Stomach (tissue), 9 donors: ENCODE results near the gene NFIC. TPM values are rescaled to one million over a fixed set of nuclear protein-coding genes. Genes with fewer than 3 reads are reported as not detected.
"Not testable (repeated sequence)": the region's sequence is repeated elsewhere in the genome, so short reads cannot be mapped to it uniquely, and the experiment has no call there.

Experiments
- DNase-seq, 2 donors: peaks; one replicate each; pipeline versions ENCODE4 v3.0.0 to v3.0.0-alpha.2; 2013 to 2019
- H3K27ac ChIP-seq, 5 donors: fragments of 200-600 bp in 4 of 5; sonication (generic) in 4 of 5; one replicate each; pipeline ENCODE4 v1.5.1; 2013 to 2019; ENCODE audit warnings: mild to moderate bottlenecking in 1 of 5, moderate library complexity in 1 of 5
- H3K27me3 ChIP-seq, 3 donors: fragments of 200-600 bp; sonication (generic); one replicate each; pipeline ENCODE4 v1.5.1; 2017 to 2019; ENCODE audit warnings: mixed run types in 1 of 3
- H3K36me3 ChIP-seq, 4 donors: fragments of 200-600 bp; sonication (generic); 1 replicate in 3 of 4; 2 replicates in 1 of 4; pipeline ENCODE4 v1.5.1; 2016 to 2019
- H3K4me1 ChIP-seq, 4 donors: fragments of 200-600 bp; sonication (generic); one replicate each; pipeline ENCODE4 v1.5.1; 2016 to 2019
- H3K4me3 ChIP-seq, 4 donors: fragments of 200-600 bp; sonication (generic) in 3 of 4; one replicate each; pipeline ENCODE4 v1.5.1; 2016 to 2019; ENCODE audit warnings: mild to moderate bottlenecking in 1 of 4
- H3K9me3 ChIP-seq, 4 donors: fragments of 200-600 bp; sonication (generic); one replicate each; pipeline ENCODE4 v1.5.1; 2016 to 2019
- EP300 ChIP-seq: sonication (generic); formaldehyde crosslinking; IDR thresholded peaks from one replicate; pipeline ENCODE4 v1.6.1; 2017; ENCODE audit warnings: antibody characterized with exemption
- POLR2A ChIP-seq, 4 donors: fragments of 450-650 bp; IDR thresholded peaks; one replicate each; pipeline ENCODE4 v1.6.1; 2016; ENCODE audit warnings: antibody characterized with exemption in 4 of 4, control low read depth in 2 of 4, mild to moderate bottlenecking in 1 of 4, moderate library complexity in 1 of 4
- POLR2AphosphoS5 ChIP-seq, 3 donors: sonication (generic); formaldehyde crosslinking; IDR thresholded peaks; one replicate each; pipeline ENCODE4 v1.6.1; 2016; ENCODE audit warnings: antibody characterized with exemption in 3 of 3
- WGBS, 5 donors: extraction: QIAGEN DNeasy Blood & Tissue Kit in 3 of 5; methylation state at CpG; one replicate each; pipeline versions ENCODE4 v1.1.5 to v1.1.7; 2013 to 2018; 5-methylcytosine and 5-hydroxymethylcytosine counted together
- intact Hi-C: fragments of 100-400 bp; cut with DNase I; formaldehyde crosslinking; loops from one replicate; pipeline ENCODE4 v1.15.1; 2023; ENCODE audit warnings: low total_unique reads
- polyA plus RNA-seq, 3 donors: library from polyadenylated mRNA; stranded (reverse); fragments of 200-250 nt; gene quantifications; one replicate each; pipeline ENCODE4 v1.2.3, GENCODE V29; 2013
- total RNA-seq, 5 donors: library from RNA; depleted of rRNA; stranded (reverse); fragments of >200 nt; gene quantifications; one replicate each; pipeline versions ENCODE4 v1.1.0 to v1.2.3, GENCODE V29; 2014 to 2016
- TF ChIP-seq, protein P1 (sequence below), 7 experiments: fragments of 450-650 bp in 4 of 7; fragments of 200-600 bp in 3 of 7; sonication (generic) in 3 of 7; IDR thresholded peaks; one replicate each; pipeline ENCODE4 v1.5.1; 2016 to 2019; ENCODE audit warnings: antibody characterized with exemption in 7 of 7, control low read depth in 2 of 7, mild to moderate bottlenecking in 1 of 7
- donor health status: healthy with polysubstance abuse.
- donor health status: Bipolar disorder and iron deficiency.
- donor health status: healthy.

The NFIC gene
- total and polyA plus RNA-seq, 8 donors, result 16.7 to 251 (median 47.8) TPM

DNA sequence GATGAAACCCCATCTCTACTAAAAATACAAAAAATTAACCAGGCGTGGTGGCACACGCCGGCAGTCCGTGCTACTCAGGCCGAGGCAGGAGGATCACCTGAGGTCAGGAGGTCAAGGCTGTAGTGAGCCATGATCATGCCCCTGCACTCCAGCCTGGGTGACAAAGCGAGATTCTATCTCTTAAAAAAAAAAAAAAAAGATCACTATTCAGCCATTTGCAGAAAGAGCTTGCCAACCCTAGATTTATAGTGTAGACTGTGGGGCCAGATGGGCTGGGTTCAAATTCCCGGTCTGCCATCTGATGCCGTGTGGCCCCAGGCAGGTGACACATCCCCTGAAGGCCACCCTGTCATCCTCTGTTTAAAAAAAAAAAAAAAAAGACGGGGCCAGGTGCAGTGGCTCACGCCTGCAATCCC is 85.1 kb downstream of the NFIC start:
- intact Hi-C loops, result no loop called here

DNA sequence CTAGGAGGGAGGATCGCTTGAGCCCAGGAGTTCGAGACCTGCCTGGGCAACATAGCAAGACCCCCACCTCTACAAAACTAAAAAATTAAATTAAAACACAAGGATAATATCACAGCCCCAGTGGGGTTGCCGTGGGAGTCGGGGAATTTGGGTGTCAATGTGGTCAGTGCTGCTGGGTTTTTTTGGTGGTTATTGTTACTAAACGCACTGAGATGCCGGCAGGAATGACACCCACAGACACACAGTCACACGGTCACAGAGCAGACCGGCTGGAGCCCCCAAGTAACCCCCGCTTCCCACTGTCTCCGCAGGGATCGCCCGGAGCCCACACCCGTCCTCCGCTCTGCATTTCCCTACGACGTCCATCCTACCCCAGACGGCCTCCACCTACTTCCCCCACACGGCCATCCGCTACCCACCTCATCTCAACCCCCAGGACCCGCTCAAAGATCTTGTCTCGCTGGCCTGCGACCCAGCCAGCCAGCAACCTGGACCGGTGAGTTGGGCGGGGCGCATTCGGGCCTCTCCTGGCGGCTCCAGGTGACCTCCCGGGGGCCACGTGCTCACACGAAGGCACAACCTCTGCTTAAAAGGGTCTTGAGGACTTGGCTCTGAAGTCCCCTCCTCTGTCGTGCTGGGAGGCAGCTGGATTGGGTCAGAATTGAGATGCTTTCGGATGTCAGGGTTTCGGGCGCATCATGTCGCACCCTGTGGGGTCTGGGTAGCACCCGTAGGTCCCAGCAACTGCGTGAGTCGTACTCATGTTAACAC is 86.0 kb downstream of the NFIC start:
- WGBS, 5 donors, result 88 to 92% (median 89%) methylated on average over 29 to 38 of the region's 38 CpGs
- intact Hi-C loops, result no loop called here
- Histone ChIP-seq H3K4me3 (no peak overlapping the region), H3K9me3 (no peaks in the 10 kb centered on the region), H3K4me1 (peaks cover 10 to 35% (median 18%) of the 10 kb centered on the region in 4 donors), H3K36me3 (peaks cover 90 to 100% (median 100%) of the 10 kb centered on the region in 4 donors), H3K27ac (peak overlapping the region in 4 of 5 donors; percentile 71 to 87 (median 74)), H3K27me3 (no peaks in the 10 kb centered on the region)
- DNase-seq, result no peak
- TF ChIP-seq EP300 (no peak), POLR2AphosphoS5 (IDR thresholded peaks at IDR 0.05) (no peak), POLR2A (IDR thresholded peaks at IDR 0.05) (no peak)
- TF ChIP-seq, protein P1, sequence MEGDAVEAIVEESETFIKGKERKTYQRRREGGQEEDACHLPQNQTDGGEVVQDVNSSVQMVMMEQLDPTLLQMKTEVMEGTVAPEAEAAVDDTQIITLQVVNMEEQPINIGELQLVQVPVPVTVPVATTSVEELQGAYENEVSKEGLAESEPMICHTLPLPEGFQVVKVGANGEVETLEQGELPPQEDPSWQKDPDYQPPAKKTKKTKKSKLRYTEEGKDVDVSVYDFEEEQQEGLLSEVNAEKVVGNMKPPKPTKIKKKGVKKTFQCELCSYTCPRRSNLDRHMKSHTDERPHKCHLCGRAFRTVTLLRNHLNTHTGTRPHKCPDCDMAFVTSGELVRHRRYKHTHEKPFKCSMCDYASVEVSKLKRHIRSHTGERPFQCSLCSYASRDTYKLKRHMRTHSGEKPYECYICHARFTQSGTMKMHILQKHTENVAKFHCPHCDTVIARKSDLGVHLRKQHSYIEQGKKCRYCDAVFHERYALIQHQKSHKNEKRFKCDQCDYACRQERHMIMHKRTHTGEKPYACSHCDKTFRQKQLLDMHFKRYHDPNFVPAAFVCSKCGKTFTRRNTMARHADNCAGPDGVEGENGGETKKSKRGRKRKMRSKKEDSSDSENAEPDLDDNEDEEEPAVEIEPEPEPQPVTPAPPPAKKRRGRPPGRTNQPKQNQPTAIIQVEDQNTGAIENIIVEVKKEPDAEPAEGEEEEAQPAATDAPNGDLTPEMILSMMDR (IDR thresholded peaks at IDR 0.05), result no peak

More for the DNA sequence above, 85.1 kb downstream of the NFIC start:
- Histone ChIP-seq H3K9me3 (no peaks in the 10 kb centered on the region), H3K4me3 (no peak overlapping the region), H3K27me3 (no peaks in the 10 kb centered on the region), H3K36me3 (peaks cover 90 to 100% (median 100%) of the 10 kb centered on the region in 4 donors), H3K27ac (peak overlapping the region; percentile 0 to 87 (median 72)), H3K4me1 (peaks cover under 1 to 26% (median 10%) of the 10 kb centered on the region in 4 donors)
- TF ChIP-seq POLR2AphosphoS5 (IDR thresholded peaks at IDR 0.05), result no peak
- no peak for TF ChIP-seq POLR2A (IDR thresholded peaks at IDR 0.05)
- TF ChIP-seq, protein P1 (IDR thresholded peaks at IDR 0.05), result no peak
- no peak for TF ChIP-seq EP300
- WGBS, 5 donors, result 82 to 89% (median 86%) methylated on average over 10 of the region's 10 CpGs
- no peak for DNase-seq

DNA sequence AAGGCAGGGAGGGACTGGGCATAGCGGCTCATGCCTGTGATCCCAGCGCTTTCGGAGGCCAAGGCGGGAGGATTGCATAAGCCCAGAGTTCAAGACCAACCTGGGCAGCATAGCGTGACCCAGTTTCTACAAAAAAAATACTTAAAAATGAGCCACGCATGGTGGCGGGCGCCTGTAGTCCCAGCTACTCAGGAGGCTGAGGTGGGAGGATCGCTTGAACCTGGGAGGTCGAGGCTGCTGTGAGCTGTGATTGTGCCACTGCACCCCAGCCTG is 86.5 kb downstream of the NFIC start:
- 93 to 96% (median 94%) methylated on average over 10 of the region's 10 CpGs for WGBS, 5 donors

DNA sequence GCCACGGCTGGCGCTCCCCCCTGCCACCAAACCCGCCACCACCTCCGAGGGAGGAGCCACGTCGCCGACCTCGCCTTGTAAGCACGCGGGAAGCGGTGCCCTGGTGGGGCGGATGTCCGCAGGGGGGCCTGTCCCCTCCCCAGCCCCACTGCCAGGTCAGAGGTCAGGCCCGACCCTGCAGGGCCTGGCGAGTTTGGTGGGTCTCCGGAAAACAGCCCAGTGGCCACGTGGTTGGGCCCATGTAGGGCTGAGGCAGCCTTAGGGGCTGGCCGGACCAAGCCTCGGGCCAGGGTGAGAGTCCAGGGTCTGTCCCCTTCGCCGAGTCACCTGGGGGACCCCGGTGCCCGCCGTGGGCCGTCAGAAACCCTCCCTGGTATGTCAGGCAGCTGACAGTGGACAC is 87.5 kb downstream of the NFIC start:
- no peak for TF ChIP-seq POLR2AphosphoS5 (IDR thresholded peaks at IDR 0.05)
- no peak for TF ChIP-seq POLR2A (IDR thresholded peaks at IDR 0.05)
- no peak for TF ChIP-seq EP300
- TF ChIP-seq, protein P1 (IDR thresholded peaks at IDR 0.05), result no peak
- no peaks in the 10 kb centered on the region for H3K9me3 ChIP-seq
- WGBS, 5 donors, result 80 to 85% (median 82%) methylated on average over 11 to 25 of the region's 25 CpGs; no CpG with 5 or more reads in 1 of the 5 donors
- H3K27ac ChIP-seq, result peak overlapping the region in 4 of 5 donors; percentile 8 to 87 (median 35)
- no peaks in the 10 kb centered on the region for H3K27me3 ChIP-seq
- no peak overlapping the region for H3K4me3 ChIP-seq
- peaks cover 80 to 97% (median 93%) of the 10 kb centered on the region in 4 donors for H3K36me3 ChIP-seq
- no peak for DNase-seq
- intact Hi-C loops, result no loop called here
- peaks cover 25 to 44% (median 33%) of the 10 kb centered on the region in 4 donors for H3K4me1 ChIP-seq

More for the DNA sequence above, 86.5 kb downstream of the NFIC start:
- H3K4me3 ChIP-seq, DNase-seq, intact Hi-C loops, H3K27me3 ChIP-seq, H3K9me3 ChIP-seq: not testable (repeated sequence)
- Histone ChIP-seq H3K36me3 (peaks cover 86 to 100% (median 100%) of the 10 kb centered on the region in 4 donors), H3K27ac (peak overlapping the region in 4 of 5 donors; percentile 18 to 87 (median 72)), H3K4me1 (peaks cover 15 to 41% (median 23%) of the 10 kb centered on the region in 4 donors)
